Measurements from ENCODE around the gene DCAF12.
A peak's percentile ranks its signal among the peaks of the same experiment; 100 is the strongest.

Gene DCAF12

DNA sequence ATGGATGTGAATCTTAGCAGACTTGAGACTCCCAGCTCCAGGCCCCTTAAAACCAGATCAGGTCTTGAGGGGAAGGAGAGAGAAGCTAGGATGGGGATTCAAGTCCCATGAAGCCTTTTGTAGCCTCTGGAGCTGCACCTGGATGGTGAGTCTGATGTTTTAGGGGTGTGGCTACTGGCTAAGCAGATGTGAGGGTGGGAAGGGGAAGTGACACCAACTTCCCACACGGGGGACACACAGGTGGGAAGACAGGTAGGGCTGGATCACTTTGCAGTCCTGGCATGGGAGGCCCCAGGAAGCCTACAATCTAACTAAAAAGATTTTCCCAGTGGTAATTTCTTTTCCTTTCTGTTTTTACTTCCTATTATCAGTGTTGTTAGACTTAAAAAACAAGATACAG is 39.1 kb downstream of the DCAF12 start:
- DNase-seq (ENCODE audit: low read depth) = no peak
- H3K4me3 ChIP-seq (ENCODE audit: control insufficient read depth, low read depth, low read length) = no peak overlapping the region

DNA sequence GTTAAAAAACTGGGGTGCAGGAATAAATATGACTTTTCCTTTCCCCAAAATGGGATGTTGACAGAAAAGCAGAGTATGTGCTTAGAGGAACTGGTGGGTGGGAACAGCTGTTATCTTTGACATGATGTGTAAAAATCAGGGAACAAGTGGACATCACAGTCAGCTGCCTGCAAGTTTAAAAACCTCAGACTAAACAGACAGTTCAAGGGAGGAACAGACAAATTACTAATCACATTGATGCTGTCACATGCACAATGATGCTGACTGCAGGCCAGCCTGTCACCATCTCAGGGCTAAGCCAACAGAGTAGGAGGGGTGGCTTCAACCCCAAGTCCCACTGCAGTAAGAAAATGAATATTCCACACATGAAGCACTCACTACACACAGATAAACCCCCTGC is 39.6 kb downstream of the DCAF12 start:
- H3K4me3 ChIP-seq (ENCODE audit: control insufficient read depth, low read depth, low read length) = no peak overlapping the region
- TF ChIP-seq, protein P1, sequence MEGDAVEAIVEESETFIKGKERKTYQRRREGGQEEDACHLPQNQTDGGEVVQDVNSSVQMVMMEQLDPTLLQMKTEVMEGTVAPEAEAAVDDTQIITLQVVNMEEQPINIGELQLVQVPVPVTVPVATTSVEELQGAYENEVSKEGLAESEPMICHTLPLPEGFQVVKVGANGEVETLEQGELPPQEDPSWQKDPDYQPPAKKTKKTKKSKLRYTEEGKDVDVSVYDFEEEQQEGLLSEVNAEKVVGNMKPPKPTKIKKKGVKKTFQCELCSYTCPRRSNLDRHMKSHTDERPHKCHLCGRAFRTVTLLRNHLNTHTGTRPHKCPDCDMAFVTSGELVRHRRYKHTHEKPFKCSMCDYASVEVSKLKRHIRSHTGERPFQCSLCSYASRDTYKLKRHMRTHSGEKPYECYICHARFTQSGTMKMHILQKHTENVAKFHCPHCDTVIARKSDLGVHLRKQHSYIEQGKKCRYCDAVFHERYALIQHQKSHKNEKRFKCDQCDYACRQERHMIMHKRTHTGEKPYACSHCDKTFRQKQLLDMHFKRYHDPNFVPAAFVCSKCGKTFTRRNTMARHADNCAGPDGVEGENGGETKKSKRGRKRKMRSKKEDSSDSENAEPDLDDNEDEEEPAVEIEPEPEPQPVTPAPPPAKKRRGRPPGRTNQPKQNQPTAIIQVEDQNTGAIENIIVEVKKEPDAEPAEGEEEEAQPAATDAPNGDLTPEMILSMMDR (conservative IDR thresholded peaks at IDR 0.05; ENCODE audit: control insufficient read depth, insufficient read depth, low read depth, low read length) = no peak
- no peak for DNase-seq (ENCODE audit: low read depth)

More for the DNA sequence above, 39.1 kb downstream of the DCAF12 start:
- TF ChIP-seq, protein P1 (conservative IDR thresholded peaks at IDR 0.05; ENCODE audit: control insufficient read depth, insufficient read depth, low read depth, low read length) = no peak

DNA sequence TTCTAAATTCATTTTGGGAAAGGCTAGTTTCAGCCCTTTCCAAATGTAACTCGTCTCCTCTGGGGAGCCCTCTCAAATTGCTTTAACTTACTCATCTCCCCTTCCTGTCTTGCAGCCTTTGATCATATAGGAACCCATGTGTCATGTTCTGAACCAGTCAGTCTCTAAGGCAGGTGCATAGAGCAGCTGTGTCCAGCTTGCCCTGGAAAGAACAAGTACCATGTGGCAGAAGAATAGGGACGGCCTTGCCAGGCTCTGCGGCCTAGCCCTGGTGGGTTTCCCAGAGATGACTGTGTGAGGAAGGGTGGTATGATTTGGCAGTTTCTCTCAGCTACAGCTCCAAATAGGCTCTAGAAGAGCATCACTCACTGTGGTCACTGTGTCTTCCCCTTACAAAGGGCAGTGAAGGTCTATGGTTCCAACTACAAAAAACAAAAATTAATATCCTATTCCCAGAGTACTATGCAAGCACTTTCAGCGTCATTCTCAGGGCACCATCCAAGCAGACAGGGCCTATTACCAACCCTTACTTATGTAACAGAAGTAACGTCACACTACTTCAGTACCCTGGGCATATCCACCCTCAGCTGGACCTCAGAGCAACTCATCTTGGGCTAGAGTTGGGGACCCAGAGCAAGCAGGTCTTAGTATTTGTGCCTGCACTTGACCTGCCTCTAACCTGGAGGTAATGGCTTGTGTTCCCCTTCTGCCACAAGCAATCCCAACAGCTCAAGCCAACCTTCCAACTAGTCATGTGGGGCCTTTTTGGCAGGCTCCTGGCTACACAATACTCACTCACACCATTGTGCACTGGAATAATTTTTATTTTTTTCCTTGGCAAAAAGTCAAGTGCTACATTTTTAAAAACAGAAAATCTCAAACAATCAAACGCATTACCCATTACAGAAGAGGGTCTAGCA is 40.7 kb downstream of the DCAF12 start:
- peak; percentile 14 for DNase-seq (ENCODE audit: low read depth)
- H3K4me3 ChIP-seq (ENCODE audit: control insufficient read depth, low read depth, low read length) = no peak overlapping the region
- TF ChIP-seq, protein P1 (conservative IDR thresholded peaks at IDR 0.05; ENCODE audit: control insufficient read depth, insufficient read depth, low read depth, low read length) = no peak

DNA sequence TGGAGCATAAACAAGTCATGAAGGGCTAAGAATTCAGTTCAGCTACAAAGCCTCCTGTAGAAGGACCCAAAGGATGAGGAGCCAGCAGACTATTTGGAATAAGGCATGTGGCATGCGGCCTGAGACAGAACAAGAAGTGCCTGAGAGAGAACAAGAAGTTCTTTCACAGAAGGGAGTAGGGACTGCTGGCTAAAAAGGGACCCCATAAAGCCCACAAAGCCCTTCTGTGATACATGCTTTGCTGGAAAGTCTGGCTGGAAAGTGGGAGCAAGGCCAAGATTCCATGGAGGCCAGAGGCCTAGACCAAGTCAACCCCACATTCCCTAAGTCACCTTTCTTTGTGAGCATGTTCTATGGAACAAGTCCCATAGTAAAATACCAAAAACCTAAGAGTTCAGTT is 41.9 kb downstream of the DCAF12 start:
- no peak for DNase-seq (ENCODE audit: low read depth)
- no peak overlapping the region for H3K4me3 ChIP-seq (ENCODE audit: control insufficient read depth, low read depth, low read length)

DNA sequence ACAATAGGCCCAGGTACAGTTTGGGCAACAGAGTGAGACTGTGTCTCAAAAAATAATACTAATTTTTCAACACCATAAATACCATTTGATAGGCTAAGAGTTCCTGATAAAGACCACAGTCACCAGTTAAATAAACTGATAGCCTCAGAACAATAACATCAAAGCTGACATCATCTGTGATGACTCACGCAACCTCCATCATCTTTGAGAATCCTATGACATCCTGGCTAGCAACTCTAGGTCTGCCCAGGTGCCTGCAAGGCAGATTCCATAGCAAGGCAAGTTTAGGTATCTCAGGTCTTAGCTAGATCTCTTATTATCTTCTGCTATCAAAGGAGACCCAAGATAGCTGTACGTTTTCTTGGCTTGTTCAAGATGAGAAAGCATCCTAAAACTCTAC is 47.3 kb downstream of the DCAF12 start:
- DNase-seq (ENCODE audit: low read depth) = peak; percentile 59
- no peak overlapping the region for H3K4me3 ChIP-seq (ENCODE audit: control insufficient read depth, low read depth, low read length)
- TF ChIP-seq, protein P1 (conservative IDR thresholded peaks at IDR 0.05; ENCODE audit: control insufficient read depth, insufficient read depth, low read depth, low read length) = no peak

More for the DNA sequence above, 41.9 kb downstream of the DCAF12 start:
- TF ChIP-seq, protein P1 (conservative IDR thresholded peaks at IDR 0.05; ENCODE audit: control insufficient read depth, insufficient read depth, low read depth, low read length) = no peak

DNA sequence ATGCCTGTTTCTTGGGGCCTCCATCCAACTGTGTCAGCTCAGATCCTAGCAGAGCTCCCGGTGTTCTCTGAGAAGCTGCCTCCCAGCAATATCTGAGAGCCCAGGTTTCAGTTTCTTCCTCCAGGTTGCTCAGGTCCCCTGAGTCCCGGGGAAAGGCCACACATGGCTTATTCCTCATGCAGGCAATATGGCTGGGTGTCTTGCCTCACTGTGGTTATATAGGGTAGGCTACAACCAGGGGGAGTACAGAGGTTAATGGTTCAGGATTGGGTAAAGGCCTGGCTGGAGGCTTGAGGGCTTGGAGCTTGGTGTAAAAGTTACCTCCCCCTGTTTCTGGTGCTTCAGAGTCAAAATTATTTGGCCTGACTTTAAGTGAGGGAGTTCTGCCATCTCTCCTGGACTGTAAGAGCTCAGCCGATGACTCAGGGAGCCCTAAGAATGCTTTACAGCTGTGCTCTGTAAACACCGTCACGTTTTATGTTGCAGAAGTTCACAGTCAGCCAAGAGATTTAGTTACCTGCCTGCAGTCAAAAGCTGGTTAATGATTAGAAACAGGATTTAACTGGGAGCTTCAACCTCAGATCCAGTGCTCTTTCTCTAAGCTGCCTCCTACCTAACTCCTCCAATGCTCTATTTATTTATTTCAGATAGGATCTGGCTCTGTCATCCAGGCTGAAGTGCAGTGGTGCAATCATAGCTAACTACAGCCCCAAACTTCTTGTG is 53.5 kb downstream of the DCAF12 start:
- H3K4me3 ChIP-seq (ENCODE audit: control insufficient read depth, low read depth, low read length) = no peak overlapping the region
- peak; percentile 87 for DNase-seq (ENCODE audit: low read depth)
- TF ChIP-seq, protein P1 (conservative IDR thresholded peaks at IDR 0.05; ENCODE audit: control insufficient read depth, insufficient read depth, low read depth, low read length) = no peak
